ACHN (cell line): ENCODE results near the gene DISC1.
"Not testable (repeated sequence)": the region's sequence is repeated elsewhere in the genome, so short reads cannot be mapped to it uniquely, and the experiment has no call there.

Source experiments
- DNase-seq: peaks from one replicate; pipeline ENCODE4 v3.0.0-alpha.2; 2015
- in situ Hi-C: cut with HindIII; loops from 2 replicates; pipeline ENCODE4 v1.10.0; 2017; ENCODE audit warnings: low sequenced_read_pairs, low pct_ligation_motif_present, low pct_unique_long_range_greater_than_20kb

DISC1 gene

GRCh38 chr1:231603598-231604275 is 22.9 kb upstream of the DISC1 start:
- in situ Hi-C loops = no loop called here
- peak; percentile 75 for DNase-seq

DNA sequence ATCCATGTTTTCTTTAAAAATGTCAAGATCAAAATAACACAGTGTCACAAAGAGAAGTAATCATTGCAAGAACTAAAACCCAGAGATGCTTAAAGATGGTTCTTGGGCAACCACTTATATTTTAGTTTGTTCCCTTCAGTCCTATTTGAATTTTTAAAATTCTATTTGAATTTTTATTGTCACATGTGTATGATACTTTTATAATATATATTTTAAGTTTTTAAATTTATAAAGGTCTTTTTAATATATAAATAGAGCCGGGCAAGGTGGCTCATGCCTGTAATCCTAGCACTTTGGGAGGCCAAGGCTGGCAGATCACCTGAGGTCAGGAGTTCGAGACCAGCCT is 22.3 kb upstream of the DISC1 start:
- no peak for DNase-seq
- in situ Hi-C loops = no loop called here

GRCh38 chr1:231605149-231606100 is 21.2 kb upstream of the DISC1 start:
- no peak for DNase-seq
- in situ Hi-C loops = no loop called here

GRCh38 chr1:231606712-231607111 is 19.9 kb upstream of the DISC1 start:
- in situ Hi-C loops = no loop called here
- no peak for DNase-seq

- DNase-seq = no peak
- in situ Hi-C loops = no loop called here
These were observed 16.2 kb upstream of the DISC1 start for GRCh38 chr1:231610388-231610787.

DNA sequence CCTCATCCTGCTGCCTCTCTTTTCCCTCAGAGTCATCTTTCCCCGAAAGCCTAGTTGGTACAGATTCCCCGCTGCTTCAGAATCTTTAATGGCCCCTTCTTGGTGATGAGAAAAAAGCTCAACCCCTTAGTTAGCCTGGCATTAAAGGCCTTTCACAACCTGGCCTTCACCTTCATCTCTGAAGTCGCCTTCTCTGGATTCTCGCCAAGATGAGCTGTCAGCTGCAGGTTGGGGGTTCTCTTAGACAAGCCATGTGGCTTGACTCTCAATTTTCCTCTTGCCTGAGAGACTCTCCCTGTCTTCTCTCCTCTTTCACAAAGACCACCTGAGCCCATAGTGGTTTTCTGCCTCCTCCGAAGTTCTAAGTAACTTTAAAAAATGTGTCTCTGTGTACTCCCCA is 15.5 kb upstream of the DISC1 start:
- in situ Hi-C loops = no loop called here
- DNase-seq = no peak

DNA sequence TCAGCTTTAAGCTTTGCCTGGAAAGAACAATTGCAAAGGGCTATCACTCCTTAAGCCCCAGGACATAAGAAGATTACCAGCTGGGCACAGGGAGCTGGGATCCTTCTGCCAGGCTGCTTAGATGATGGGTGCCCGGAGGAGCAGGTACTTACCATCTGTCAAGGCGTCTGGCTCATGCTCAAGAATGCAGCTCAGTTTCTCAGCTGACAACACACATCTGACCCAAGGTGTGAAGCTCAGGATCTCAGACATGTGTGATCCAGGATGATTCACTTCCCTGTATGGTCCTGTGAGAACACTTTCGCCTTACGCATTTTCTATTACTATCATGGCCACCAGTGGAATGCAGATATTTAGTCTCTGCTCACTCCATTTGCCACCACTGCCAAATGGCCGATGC is 14.7 kb upstream of the DISC1 start:
- no peak for DNase-seq
- in situ Hi-C loops = no loop called here

DNA sequence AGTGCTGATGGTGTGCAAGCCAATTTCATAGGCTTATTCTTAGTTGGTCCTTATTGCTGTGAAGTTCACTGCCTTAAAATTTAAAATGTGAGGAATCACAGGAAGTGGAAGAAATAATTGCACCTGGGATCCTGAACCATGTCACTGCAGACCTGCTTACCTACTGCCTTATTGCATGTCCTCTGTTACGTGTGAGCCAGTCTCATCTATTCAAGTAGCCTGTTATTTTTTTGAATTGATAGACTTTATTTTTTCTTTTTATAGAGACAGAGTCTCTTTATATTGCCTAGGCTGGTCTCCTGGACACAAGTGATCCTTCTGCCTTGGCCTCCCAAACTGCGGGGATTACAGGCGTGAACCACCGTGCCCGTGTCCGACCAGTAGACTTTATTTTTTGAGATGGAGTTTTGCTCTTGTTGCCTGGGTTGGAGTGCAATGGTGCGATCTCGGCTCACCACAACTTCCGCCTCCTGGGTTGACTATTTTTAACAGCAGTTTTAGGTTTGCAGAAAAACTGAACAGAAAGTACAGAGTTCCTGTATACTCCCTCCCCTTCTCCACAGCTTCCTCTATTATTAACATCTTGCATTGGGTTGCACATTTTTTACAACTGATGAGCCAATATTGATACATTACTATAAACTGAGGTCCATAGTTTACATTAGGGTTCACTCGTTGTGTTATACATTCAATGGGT is 14.0 kb upstream of the DISC1 start:
- no peak for DNase-seq
- in situ Hi-C loops = no loop called here

DNA sequence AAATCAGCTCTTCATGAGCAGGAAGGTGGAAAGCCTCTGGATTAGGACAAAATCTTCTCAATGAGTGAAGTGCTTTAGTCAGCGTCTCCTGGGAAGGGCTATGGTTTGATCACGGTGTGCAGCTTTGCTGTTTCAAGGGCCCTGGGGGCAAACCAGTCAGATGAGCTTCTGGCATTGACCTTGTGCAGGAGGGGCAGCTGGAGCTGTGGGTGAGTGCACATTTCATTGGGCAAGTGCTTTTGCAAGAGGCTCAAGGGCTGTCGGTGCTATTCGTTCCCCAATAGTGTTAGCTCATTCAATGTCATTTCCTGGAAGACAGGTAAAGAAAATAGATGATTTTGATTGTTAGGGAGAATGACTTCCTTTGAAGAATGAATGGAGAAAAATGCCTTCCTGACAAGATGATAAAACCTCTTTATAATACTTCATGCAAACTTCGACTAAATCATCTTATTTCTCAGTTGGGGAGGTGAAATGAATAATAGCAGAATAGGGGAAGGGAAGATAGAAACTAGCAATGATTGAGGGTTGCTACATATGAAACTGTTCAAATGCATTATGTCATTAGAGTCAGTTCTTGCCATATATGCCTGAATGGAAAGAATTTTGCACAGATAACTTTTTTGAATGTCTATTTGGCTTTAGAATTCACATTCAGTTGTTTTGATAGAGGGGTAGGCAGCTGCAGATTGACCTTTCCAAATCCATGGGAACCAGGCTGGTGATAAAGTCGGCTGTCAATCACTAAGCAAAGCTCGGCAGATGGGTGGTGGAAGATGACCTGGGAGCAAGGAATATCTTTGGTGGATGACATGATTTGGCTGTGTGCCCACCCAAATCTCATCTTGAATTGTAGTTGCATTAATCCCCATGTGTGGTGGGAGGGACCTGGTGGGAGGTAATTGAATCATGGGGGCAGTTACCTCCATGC is 12.9 kb upstream of the DISC1 start:
- in situ Hi-C loops = no loop called here

DNA sequence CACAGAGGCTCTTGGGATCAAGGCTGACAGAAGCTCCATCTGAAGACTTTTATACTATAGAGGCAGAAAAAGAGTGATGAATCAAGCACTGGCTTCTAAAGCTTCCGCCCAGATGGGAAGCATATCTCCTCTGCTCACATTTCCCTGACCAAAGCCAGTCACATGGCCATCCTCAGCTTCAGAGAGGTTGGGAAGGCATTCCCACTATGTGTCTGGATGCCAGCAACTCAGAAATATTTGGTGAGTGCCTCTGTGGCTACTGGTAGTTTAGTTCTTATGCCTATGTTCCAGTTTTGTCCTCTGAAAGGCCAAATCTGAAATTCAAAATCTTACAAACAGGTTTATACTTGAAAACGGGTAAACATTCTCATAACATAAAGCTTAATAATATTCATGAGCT is 9.9 kb upstream of the DISC1 start:
- in situ Hi-C loops = no loop called here
- DNase-seq = no peak

More for the DNA sequence above, 12.9 kb upstream of the DISC1 start:
- no peak for DNase-seq

GRCh38 chr1:231618609-231619256 is 7.9 kb upstream of the DISC1 start:
- no peak for DNase-seq
- in situ Hi-C loops = no loop called here

- DNase-seq = no peak
- in situ Hi-C loops = no loop called here
These were observed 7.3 kb upstream of the DISC1 start for GRCh38 chr1:231619257-231619634.

GRCh38 chr1:231625042-231625441 is 1.5 kb upstream of the DISC1 start:
- DNase-seq, in situ Hi-C loops: not testable (repeated sequence)

DNA sequence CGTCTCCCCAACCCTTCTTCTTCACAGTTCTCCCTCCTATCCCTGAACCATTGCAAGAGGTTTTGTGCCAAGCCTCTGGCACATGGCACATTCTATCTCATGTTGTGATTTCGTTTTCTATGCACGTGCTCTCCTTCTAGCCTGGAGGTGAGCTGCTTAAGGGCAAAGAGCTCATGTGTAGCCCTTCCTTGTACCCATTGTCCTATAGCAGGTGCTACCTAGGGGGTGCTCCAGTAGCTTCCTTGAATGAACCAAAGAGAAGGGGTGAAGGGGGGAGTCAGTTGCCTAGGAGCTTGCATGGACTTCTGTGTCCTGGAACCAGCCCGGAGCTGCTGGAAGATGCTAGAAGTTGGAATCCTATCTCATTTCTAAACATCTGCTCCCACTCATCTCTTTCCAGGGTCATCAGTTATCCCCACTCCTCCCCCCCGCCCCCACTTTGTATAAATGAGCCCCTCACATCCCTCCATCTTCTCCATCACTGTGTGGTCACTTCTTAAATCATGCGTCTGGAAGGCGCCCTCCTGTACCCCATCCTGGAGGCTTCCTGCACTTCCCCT is 535 bp upstream of the DISC1 start:
- DNase-seq = no peak
- in situ Hi-C loops = no loop called here

- in situ Hi-C loops = no loop called here
- peak; percentile 77 for DNase-seq
These were observed 493 bp downstream of the DISC1 start for GRCh38 chr1:231626951-231627614.

GRCh38 chr1:231628207-231628876 is 1.8 kb downstream of the DISC1 start:
- in situ Hi-C loops = no loop called here
- DNase-seq = no peak

DNA sequence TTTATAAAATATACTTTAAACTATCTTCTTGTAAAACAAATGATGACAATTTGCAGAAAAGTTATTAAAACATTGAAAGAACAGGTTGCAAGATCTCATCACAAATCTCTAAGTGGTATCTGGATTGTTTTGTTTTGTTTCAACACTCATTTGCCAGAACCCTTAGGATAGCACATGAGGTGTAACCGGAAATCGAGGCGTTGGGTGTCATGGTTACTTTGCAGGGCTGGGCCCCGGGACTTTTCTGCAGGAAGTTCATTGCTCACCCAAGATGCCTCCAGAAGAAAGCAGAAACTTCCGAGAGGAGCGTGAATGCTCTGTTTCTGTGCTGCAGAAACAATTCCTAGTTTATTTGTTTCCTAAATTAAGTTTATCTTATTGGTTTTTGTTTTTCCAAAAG is 2.5 kb downstream of the DISC1 start:
- in situ Hi-C loops = no loop called here
- DNase-seq = no peak
